Measurements from ENCODE around the gene UBTD2. TPM values are rescaled to one million over a fixed set of nuclear protein-coding genes. Genes with fewer than 3 reads are reported as not detected.

UBTD2 gene
- total and polyA plus RNA-seq, 2 experiments from 2014 or later, result 17.9 to 46.3 TPM

DNA sequence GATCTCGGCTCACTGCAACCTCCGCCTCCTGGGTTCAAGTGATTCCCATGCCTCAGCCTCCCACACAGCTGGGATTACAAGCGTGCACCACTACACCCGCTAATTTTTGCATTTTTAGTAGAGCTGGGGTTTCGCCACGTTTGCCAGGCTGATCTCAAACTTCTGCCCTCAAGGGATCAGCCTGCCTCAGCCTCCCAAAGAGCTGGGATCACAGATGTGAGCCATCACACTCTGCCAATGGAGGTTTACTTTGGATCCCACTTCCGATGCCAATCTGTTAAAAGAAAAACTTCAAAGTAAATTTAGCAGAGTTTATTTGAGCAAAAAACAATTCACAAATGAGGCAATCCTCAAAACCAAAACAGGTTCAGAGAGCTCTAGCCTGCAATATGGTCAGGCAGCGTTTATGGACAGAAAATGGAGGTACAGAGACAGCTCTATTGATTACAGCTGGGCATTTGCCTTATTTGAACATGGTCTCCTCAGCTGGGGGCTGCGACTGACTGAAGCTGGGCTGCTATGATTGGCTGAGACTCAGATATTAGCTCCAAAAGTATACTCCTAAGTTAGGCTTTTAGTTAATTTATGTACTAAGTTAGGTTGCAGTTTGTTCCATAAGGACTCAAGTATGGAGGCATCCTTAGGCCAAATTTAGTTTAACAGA is 18.6 kb upstream of the UBTD2 start:
- TF ChIP-seq, protein P1, sequence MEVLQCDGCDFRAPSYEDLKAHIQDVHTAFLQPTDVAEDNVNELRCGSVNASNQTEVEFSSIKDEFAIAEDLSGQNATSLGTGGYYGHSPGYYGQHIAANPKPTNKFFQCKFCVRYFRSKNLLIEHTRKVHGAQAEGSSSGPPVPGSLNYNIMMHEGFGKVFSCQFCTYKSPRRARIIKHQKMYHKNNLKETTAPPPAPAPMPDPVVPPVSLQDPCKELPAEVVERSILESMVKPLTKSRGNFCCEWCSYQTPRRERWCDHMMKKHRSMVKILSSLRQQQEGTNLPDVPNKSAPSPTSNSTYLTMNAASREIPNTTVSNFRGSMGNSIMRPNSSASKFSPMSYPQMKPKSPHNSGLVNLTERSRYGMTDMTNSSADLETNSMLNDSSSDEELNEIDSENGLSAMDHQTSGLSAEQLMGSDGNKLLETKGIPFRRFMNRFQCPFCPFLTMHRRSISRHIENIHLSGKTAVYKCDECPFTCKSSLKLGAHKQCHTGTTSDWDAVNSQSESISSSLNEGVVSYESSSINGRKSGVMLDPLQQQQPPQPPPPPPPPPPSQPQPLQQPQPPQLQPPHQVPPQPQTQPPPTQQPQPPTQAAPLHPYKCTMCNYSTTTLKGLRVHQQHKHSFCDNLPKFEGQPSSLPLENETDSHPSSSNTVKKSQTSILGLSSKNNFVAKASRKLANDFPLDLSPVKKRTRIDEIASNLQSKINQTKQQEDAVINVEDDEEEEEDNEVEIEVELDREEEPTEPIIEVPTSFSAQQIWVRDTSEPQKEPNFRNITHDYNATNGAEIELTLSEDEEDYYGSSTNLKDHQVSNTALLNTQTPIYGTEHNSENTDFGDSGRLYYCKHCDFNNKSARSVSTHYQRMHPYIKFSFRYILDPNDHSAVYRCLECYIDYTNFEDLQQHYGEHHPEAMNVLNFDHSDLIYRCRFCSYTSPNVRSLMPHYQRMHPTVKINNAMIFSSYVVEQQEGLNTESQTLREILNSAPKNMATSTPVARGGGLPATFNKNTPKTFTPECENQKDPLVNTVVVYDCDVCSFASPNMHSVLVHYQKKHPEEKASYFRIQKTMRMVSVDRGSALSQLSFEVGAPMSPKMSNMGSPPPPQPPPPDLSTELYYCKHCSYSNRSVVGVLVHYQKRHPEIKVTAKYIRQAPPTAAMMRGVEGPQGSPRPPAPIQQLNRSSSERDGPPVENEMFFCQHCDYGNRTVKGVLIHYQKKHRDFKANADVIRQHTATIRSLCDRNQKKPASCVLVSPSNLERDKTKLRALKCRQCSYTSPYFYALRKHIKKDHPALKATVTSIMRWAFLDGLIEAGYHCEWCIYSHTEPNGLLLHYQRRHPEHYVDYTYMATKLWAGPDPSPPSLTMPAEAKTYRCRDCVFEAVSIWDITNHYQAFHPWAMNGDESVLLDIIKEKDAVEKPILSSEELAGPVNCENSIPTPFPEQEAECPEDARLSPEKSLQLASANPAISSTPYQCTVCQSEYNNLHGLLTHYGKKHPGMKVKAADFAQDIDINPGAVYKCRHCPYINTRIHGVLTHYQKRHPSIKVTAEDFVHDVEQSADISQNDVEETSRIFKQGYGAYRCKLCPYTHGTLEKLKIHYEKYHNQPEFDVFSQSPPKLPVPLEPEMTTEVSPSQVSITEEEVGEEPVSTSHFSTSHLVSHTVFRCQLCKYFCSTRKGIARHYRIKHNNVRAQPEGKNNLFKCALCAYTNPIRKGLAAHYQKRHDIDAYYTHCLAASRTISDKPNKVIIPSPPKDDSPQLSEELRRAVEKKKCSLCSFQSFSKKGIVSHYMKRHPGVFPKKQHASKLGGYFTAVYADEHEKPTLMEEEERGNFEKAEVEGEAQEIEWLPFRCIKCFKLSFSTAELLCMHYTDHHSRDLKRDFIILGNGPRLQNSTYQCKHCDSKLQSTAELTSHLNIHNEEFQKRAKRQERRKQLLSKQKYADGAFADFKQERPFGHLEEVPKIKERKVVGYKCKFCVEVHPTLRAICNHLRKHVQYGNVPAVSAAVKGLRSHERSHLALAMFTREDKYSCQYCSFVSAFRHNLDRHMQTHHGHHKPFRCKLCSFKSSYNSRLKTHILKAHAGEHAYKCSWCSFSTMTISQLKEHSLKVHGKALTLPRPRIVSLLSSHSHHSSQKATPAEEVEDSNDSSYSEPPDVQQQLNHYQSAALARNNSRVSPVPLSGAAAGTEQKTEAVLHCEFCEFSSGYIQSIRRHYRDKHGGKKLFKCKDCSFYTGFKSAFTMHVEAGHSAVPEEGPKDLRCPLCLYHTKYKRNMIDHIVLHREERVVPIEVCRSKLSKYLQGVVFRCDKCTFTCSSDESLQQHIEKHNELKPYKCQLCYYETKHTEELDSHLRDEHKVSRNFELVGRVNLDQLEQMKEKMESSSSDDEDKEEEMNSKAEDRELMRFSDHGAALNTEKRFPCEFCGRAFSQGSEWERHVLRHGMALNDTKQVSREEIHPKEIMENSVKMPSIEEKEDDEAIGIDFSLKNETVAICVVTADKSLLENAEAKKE (CRISPR knock-in tag; IDR thresholded peaks at IDR 0.05), result no peak
- TF ChIP-seq, protein P2, sequence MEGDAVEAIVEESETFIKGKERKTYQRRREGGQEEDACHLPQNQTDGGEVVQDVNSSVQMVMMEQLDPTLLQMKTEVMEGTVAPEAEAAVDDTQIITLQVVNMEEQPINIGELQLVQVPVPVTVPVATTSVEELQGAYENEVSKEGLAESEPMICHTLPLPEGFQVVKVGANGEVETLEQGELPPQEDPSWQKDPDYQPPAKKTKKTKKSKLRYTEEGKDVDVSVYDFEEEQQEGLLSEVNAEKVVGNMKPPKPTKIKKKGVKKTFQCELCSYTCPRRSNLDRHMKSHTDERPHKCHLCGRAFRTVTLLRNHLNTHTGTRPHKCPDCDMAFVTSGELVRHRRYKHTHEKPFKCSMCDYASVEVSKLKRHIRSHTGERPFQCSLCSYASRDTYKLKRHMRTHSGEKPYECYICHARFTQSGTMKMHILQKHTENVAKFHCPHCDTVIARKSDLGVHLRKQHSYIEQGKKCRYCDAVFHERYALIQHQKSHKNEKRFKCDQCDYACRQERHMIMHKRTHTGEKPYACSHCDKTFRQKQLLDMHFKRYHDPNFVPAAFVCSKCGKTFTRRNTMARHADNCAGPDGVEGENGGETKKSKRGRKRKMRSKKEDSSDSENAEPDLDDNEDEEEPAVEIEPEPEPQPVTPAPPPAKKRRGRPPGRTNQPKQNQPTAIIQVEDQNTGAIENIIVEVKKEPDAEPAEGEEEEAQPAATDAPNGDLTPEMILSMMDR (conservative IDR thresholded peaks at IDR 0.05; ENCODE audit: low read depth in 2 of 2), result no peak
- TF ChIP-seq ZNF114 (CRISPR knock-in tag; IDR thresholded peaks at IDR 0.05) (no peak), STAT1 (IDR thresholded peaks at IDR 0.05; ENCODE audit: unreplicated experiment) (no peak), JUNB (IDR thresholded peaks at IDR 0.05; ENCODE audit: unreplicated experiment) (no peak), EZH2 (IDR thresholded peaks at IDR 0.05; ENCODE audit: low read depth, unreplicated experiment) (no peak), POLR2AphosphoS5 (IDR thresholded peaks at IDR 0.05; ENCODE audit: low read depth) (no peak), ZNF331 (CRISPR knock-in tag; IDR thresholded peaks at IDR 0.05; ENCODE audit: low read depth) (no peak), EZH2phosphoT487 (IDR thresholded peaks at IDR 0.05; ENCODE audit: unreplicated experiment) (no peak), CREB1 (CRISPR knock-in tag; IDR thresholded peaks at IDR 0.05; ENCODE audit: low read depth) (no peak), NANOG (IDR thresholded peaks at IDR 0.05; ENCODE audit: borderline replicate concordance) (no peak)
- TF ChIP-seq, protein P3, sequence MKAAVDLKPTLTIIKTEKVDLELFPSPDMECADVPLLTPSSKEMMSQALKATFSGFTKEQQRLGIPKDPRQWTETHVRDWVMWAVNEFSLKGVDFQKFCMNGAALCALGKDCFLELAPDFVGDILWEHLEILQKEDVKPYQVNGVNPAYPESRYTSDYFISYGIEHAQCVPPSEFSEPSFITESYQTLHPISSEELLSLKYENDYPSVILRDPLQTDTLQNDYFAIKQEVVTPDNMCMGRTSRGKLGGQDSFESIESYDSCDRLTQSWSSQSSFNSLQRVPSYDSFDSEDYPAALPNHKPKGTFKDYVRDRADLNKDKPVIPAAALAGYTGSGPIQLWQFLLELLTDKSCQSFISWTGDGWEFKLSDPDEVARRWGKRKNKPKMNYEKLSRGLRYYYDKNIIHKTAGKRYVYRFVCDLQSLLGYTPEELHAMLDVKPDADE (IDR thresholded peaks at IDR 0.05), result no peak
- TF ChIP-seq, protein P4, sequence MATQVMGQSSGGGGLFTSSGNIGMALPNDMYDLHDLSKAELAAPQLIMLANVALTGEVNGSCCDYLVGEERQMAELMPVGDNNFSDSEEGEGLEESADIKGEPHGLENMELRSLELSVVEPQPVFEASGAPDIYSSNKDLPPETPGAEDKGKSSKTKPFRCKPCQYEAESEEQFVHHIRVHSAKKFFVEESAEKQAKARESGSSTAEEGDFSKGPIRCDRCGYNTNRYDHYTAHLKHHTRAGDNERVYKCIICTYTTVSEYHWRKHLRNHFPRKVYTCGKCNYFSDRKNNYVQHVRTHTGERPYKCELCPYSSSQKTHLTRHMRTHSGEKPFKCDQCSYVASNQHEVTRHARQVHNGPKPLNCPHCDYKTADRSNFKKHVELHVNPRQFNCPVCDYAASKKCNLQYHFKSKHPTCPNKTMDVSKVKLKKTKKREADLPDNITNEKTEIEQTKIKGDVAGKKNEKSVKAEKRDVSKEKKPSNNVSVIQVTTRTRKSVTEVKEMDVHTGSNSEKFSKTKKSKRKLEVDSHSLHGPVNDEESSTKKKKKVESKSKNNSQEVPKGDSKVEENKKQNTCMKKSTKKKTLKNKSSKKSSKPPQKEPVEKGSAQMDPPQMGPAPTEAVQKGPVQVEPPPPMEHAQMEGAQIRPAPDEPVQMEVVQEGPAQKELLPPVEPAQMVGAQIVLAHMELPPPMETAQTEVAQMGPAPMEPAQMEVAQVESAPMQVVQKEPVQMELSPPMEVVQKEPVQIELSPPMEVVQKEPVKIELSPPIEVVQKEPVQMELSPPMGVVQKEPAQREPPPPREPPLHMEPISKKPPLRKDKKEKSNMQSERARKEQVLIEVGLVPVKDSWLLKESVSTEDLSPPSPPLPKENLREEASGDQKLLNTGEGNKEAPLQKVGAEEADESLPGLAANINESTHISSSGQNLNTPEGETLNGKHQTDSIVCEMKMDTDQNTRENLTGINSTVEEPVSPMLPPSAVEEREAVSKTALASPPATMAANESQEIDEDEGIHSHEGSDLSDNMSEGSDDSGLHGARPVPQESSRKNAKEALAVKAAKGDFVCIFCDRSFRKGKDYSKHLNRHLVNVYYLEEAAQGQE (IDR thresholded peaks at IDR 0.05; ENCODE audit: unreplicated experiment), result no peak
- H3K4me1 ChIP-seq (ENCODE audit: insufficient read depth), result no peaks in the 10 kb centered on the region
- H3K4me2 ChIP-seq, result no peak overlapping the region
- ATAC-seq (no peak), DNase-seq (ENCODE audit: low spot score) (no peak)
- peaks cover 18% of the 10 kb centered on the region for H3K9me3 Mint-ChIP-seq
- H3K4me3 Mint-ChIP-seq, result no peak overlapping the region
- peaks cover 8% of the 10 kb centered on the region for H3K27me3 Mint-ChIP-seq (ENCODE audit: insufficient read depth, low read depth, poor library complexity)
- no peaks in the 10 kb centered on the region for H3F3A ChIP-seq (replicated peaks; ENCODE audit: low read depth)
- peak overlapping the region; percentile 84; the same call in 1 of the 2 replicates for H2AFZ ChIP-seq
- no peaks in the 10 kb centered on the region for H4K20me1 ChIP-seq (replicated peaks; ENCODE audit: insufficient read depth)
- H3K27ac Mint-ChIP-seq, result no peak overlapping the region
- H3K4me1 Mint-ChIP-seq, result peaks cover 4% of the 10 kb centered on the region
- H3K36me3 Mint-ChIP-seq (ENCODE audit: low read depth), result peaks cover 7% of the 10 kb centered on the region; the same call in 2 of the 3 replicates
- no peak overlapping the region for H3K27ac ChIP-seq (ENCODE audit: low read depth)
- no peak overlapping the region for H3K4me3 ChIP-seq
- no peaks in the 10 kb centered on the region for H3K9me2 ChIP-seq (ENCODE audit: insufficient read depth)
- H3K36me3 ChIP-seq (ENCODE audit: insufficient read depth), result no peaks in the 10 kb centered on the region
- H3K27me3 ChIP-seq (ENCODE audit: insufficient read depth), result no peaks in the 10 kb centered on the region
- no peaks in the 10 kb centered on the region for H3K79me2 ChIP-seq (replicated peaks; ENCODE audit: insufficient read depth)

Data from GM23338 (cell line).